Osteocyte (in vitro differentiated cells): Measurements from ENCODE around the gene CSNK1G1. TPM values are rescaled to one million over a fixed set of nuclear protein-coding genes. Genes with fewer than 3 reads are reported as not detected.
"Not testable (repeated sequence)": the region's sequence is repeated elsewhere in the genome, so short reads cannot be mapped to it uniquely, and the experiment has no call there.

Experiments used
- DNase-seq: peaks from one replicate; pipeline ENCODE4 v3.0.0; 2021; ENCODE audit warnings: mixed read lengths; ENCODE audit not compliant: unreplicated experiment; ENCODE audit errors: extremely low spot score
- H3K27ac Mint-ChIP-seq: one replicate; pipeline ENCODE4 v1.8.0; 2021; ENCODE audit warnings: mild to moderate bottlenecking, mixed read lengths; ENCODE audit not compliant: unreplicated experiment
- H3K27me3 Mint-ChIP-seq: one replicate; pipeline ENCODE4 v1.8.0; 2021; ENCODE audit warnings: mixed read lengths; ENCODE audit not compliant: unreplicated experiment
- H3K36me3 Mint-ChIP-seq: one replicate; pipeline ENCODE4 v1.8.0; 2021; ENCODE audit warnings: mixed read lengths; ENCODE audit not compliant: unreplicated experiment
- H3K4me1 Mint-ChIP-seq: one replicate; pipeline ENCODE4 v1.8.0; 2021; ENCODE audit warnings: mixed read lengths; ENCODE audit not compliant: unreplicated experiment
- H3K4me3 Mint-ChIP-seq: one replicate; pipeline ENCODE4 v1.8.0; 2021; ENCODE audit warnings: mild to moderate bottlenecking, moderate library complexity, mixed read lengths; ENCODE audit not compliant: unreplicated experiment
- H3K9me3 Mint-ChIP-seq: one replicate; pipeline ENCODE4 v1.8.0; 2021; ENCODE audit warnings: mixed read lengths; ENCODE audit not compliant: unreplicated experiment
- CTCF ChIP-seq: fragments of 200-600 bp; sonication (generic); IDR thresholded peaks from 2 replicates; pipeline ENCODE4 v1.5.0; 2021; ENCODE audit warnings: antibody characterized with exemption, mild to moderate bottlenecking, moderate library complexity
- total RNA-seq: library from RNA; stranded (reverse); gene quantifications from 2 replicates; pipeline ENCODE4 v1.2.1, GENCODE V29; 2021

The CSNK1G1 gene
- total RNA-seq, 1 donor from 2014 or later = 22.2 TPM

GRCh38 chr15:64222573-64223366 is 133.2 kb downstream of the CSNK1G1 start:
- Mint-ChIP-seq H3K36me3 (peaks cover 4% of the 10 kb centered on the region), H3K9me3 (no peaks in the 10 kb centered on the region), H3K4me1 (peaks cover 8% of the 10 kb centered on the region), H3K27ac (no peak overlapping the region), H3K27me3 (no peaks in the 10 kb centered on the region), H3K4me3 (no peak overlapping the region)
- no peak for DNase-seq
- TF ChIP-seq CTCF = no peak

GRCh38 chr15:64221911-64222310 is 134.1 kb downstream of the CSNK1G1 start:
- not testable (repeated sequence) for DNase-seq, H3K9me3 Mint-ChIP-seq, H3K36me3 Mint-ChIP-seq, H3K4me3 Mint-ChIP-seq, H3K27ac Mint-ChIP-seq, H3K4me1 Mint-ChIP-seq, H3K27me3 Mint-ChIP-seq

GRCh38 chr15:64217429-64217750 is 138.6 kb downstream of the CSNK1G1 start:
- not testable (repeated sequence) for H3K4me3 Mint-ChIP-seq, H3K27me3 Mint-ChIP-seq, H3K9me3 Mint-ChIP-seq, H3K4me1 Mint-ChIP-seq, H3K27ac Mint-ChIP-seq, H3K36me3 Mint-ChIP-seq, DNase-seq

- no peak for TF ChIP-seq CTCF
- DNase-seq = no peak
- no peak overlapping the region for H3K27ac Mint-ChIP-seq
These were observed 139.1 kb downstream of the CSNK1G1 start for GRCh38 chr15:64216730-64217428.

GRCh38 chr15:64216196-64216595 is 139.8 kb downstream of the CSNK1G1 start:
- no peak for TF ChIP-seq CTCF
- H3K27me3 Mint-ChIP-seq = no peaks in the 10 kb centered on the region
- no peaks in the 10 kb centered on the region for H3K9me3 Mint-ChIP-seq
- DNase-seq = no peak
- no peak overlapping the region for H3K27ac Mint-ChIP-seq
- H3K36me3 Mint-ChIP-seq = peaks cover 7% of the 10 kb centered on the region
- H3K4me1 Mint-ChIP-seq = peaks cover 3% of the 10 kb centered on the region
- H3K4me3 Mint-ChIP-seq = no peak overlapping the region

More at GRCh38 chr15:64216730-64217428, 139.1 kb downstream of the CSNK1G1 start:
- no peaks in the 10 kb centered on the region for H3K27me3 Mint-ChIP-seq
- H3K9me3 Mint-ChIP-seq = no peaks in the 10 kb centered on the region
- H3K36me3 Mint-ChIP-seq = peaks cover 7% of the 10 kb centered on the region
- peaks cover 3% of the 10 kb centered on the region for H3K4me1 Mint-ChIP-seq
- no peak overlapping the region for H3K4me3 Mint-ChIP-seq

- no peak for DNase-seq
- peaks cover 9% of the 10 kb centered on the region for H3K4me1 Mint-ChIP-seq
- no peaks in the 10 kb centered on the region for H3K9me3 Mint-ChIP-seq
- H3K27me3 Mint-ChIP-seq = no peaks in the 10 kb centered on the region
- peaks cover 7% of the 10 kb centered on the region for H3K36me3 Mint-ChIP-seq
- H3K27ac Mint-ChIP-seq = no peak overlapping the region
- TF ChIP-seq CTCF = no peak
- H3K4me3 Mint-ChIP-seq = no peak overlapping the region
These were observed 142.3 kb downstream of the CSNK1G1 start for GRCh38 chr15:64213646-64214045.
